AG04450 (cell line): Measurements from ENCODE around the gene C4orf50. TPM values are rescaled to one million over a fixed set of nuclear protein-coding genes. Genes with fewer than 3 reads are reported as not detected.

Source experiments
- CTCF ChIA-PET: fragments of 300-600, 350-600 bp; formaldehyde crosslinking; extraction: SDS; loops from one replicate; lab custom pipeline; 2022; ENCODE audit warnings: antibody characterized with exemption, inconsistent platforms; lab: Charles Lee
- POLR2A ChIA-PET: fragments of 350-600 bp; formaldehyde crosslinking; extraction: SDS; loops from one replicate; lab custom pipeline; 2021; ENCODE audit warnings: antibody characterized with exemption, inconsistent platforms; lab: Yijun Ruan, JAX
- DNase-seq: peaks from one replicate; pipeline ENCODE4 v3.0.0-alpha.2; 2011; ENCODE audit warnings: low read depth, low spot score
- H3K27ac ChIP-seq: one replicate; pipeline ENCODE4 v1.5.1; 2012; ENCODE audit warnings: low read depth, low read length, control low read depth
- H3K27me3 ChIP-seq: one replicate; pipeline ENCODE4 v1.6.0; 2012; ENCODE audit warnings: low read length; ENCODE audit not compliant: control insufficient read depth, insufficient read depth
- H3K4me3 ChIP-seq: 2 replicates; pipeline ENCODE4 v1.5.1; 2011; ENCODE audit warnings: mild to moderate bottlenecking, low read depth, low read length, control low read depth
- H3K9me3 ChIP-seq: 2 replicates; pipeline ENCODE4 v1.5.1; 2012; ENCODE audit warnings: low read length; ENCODE audit not compliant: control insufficient read depth, insufficient read depth
- polyA plus RNA-seq: library from polyadenylated mRNA; depleted of rRNA; stranded (reverse); fragments of >200 nt; gene quantifications from 2 replicates; pipeline ENCODE4 v1.2.3, GENCODE V29; 2011
- TF ChIP-seq, protein P1 (sequence below): IDR thresholded peaks from 2 replicates; pipeline ENCODE4 v1.5.1; 2011; ENCODE audit warnings: low read depth, low read length, control low read depth, inconsistent platforms

Gene C4orf50
- polyA plus RNA-seq, 1 experiment: not detected

DNA sequence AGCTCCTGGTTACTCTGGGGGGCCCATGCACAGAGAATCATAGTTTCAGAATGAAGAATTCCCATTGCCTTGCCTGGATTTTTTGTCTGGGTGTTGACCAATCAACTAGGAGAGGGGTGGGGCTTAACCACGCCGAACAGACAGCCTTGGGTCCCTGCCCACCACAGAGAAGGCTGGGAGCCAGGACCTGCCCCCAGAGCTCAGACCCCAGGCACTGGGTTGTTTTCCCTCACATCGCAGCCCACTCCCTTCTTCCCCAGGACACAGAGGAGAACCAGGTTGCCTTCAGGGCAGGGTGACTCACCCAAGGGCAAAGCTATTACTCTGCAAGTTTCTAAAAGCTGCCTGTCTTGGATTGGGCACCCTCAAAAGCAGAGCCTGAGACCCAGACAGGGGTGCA lies 102.0 kb downstream of the C4orf50 start:
- no peak overlapping the region for H3K4me3 ChIP-seq
- H3K27ac ChIP-seq: no peak overlapping the region
- CTCF ChIA-PET: no interaction called here
- H3K9me3 ChIP-seq: no peaks in the 10 kb centered on the region
- POLR2A ChIA-PET: no interaction called here
- peaks cover 3% of the 10 kb centered on the region for H3K27me3 ChIP-seq
- TF ChIP-seq, protein P1, sequence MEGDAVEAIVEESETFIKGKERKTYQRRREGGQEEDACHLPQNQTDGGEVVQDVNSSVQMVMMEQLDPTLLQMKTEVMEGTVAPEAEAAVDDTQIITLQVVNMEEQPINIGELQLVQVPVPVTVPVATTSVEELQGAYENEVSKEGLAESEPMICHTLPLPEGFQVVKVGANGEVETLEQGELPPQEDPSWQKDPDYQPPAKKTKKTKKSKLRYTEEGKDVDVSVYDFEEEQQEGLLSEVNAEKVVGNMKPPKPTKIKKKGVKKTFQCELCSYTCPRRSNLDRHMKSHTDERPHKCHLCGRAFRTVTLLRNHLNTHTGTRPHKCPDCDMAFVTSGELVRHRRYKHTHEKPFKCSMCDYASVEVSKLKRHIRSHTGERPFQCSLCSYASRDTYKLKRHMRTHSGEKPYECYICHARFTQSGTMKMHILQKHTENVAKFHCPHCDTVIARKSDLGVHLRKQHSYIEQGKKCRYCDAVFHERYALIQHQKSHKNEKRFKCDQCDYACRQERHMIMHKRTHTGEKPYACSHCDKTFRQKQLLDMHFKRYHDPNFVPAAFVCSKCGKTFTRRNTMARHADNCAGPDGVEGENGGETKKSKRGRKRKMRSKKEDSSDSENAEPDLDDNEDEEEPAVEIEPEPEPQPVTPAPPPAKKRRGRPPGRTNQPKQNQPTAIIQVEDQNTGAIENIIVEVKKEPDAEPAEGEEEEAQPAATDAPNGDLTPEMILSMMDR: no peak
- no peak for DNase-seq

DNA sequence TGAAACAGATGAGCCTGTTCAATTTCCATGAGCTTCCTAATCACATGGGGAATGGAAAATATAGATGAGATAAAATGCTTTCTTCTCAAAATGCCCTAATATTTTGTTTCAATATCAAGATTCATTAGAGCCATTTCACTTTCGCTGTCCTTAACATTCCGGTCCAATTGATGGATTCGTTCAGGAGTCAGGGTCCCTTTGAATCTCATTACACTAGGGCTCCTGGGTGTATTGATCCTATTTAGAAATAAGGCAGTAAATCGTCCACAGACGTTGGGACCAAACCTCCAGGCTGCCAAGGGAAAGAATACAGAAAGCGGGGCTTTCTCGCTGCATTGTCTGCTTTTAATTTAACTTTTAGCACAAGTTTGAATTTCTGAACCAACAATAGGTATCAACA lies 104.8 kb downstream of the C4orf50 start:
- TF ChIP-seq, protein P1: no peak
- ChIA-PET POLR2A (no interaction called here), CTCF (no interaction called here)
- no peak overlapping the region for H3K4me3 ChIP-seq
- H3K9me3 ChIP-seq: no peaks in the 10 kb centered on the region
- peaks cover under 1% of the 10 kb centered on the region for H3K27me3 ChIP-seq
- H3K27ac ChIP-seq: no peak overlapping the region
- DNase-seq: no peak

DNA sequence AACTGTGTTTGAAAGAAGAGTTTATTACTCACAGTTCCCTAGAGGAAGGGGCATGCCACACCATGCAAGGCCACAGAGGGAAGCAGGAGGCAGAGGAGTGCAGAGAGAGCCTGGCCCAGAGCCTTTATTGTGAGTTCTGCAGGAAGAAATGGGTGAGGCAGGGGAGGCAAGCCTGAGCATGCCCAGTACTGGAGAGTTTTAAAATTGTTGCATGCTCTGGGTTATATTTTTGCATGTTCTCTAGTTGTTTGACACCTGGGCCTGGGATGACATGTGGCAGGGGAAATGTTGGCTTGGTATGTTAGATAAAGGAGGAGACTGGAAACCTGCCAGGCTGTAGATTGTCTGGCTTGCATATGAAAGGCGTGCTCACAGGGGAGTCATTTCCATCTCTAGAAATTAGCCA lies 105.6 kb downstream of the C4orf50 start:
- TF ChIP-seq, protein P1: no peak
- CTCF ChIA-PET: no interaction called here
- no peak for DNase-seq
- Histone ChIP-seq H3K4me3 (no peak overlapping the region), H3K27ac (no peak overlapping the region), H3K9me3 (no peaks in the 10 kb centered on the region), H3K27me3 (no peaks in the 10 kb centered on the region)
- POLR2A ChIA-PET: no interaction called here

DNA sequence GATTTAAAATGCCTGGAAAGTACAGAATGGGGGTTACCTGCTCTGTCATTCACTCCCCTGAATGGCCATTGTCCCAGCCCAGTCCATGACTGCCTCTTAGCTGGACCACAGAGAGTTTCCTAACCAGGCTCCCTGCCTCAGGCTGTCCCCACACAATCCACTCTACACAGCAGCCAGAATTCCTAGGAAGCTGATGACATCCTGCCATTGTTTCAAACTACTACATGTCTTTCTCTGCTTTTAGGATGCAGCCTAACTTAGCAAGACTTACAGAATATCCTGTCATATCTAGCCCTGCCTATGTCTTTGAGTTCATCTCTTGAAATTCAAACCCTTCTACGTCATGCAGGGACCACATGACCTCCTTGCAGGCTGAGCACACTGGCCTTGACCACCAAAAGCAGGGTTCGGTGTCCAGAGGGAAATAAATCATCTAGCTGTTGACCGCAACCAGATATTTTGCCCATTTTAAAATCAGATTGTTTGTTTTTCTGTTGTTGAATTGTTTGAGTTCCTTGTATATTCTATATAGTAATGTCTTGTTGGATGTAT lies 109.3 kb downstream of the C4orf50 start:
- ChIA-PET POLR2A (no interaction called here), CTCF (no interaction called here)
- H3K27me3 ChIP-seq: peaks cover 3% of the 10 kb centered on the region
- no peak overlapping the region for H3K27ac ChIP-seq
- DNase-seq: no peak
- TF ChIP-seq, protein P1: no peak
- no peaks in the 10 kb centered on the region for H3K9me3 ChIP-seq
- H3K4me3 ChIP-seq: no peak overlapping the region

DNA sequence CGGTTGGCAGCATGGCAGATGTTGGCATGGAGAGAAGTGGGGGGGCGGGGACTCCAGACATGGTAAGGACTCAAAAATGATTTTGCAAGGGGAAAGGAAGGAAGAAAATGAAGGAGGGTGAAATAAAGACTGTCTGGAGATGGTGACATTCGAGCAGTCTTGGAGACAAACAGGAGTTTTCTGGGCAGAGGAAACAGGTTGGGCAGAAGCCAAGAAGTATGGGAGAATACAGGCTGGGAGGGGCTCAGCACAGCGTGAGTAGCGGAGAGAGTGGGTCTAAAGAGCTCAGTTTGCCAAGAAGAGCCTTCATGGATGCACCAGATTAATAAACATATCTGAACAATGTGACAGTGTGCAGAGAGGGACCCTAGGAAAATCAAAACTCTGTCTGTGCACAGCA lies 112.0 kb downstream of the C4orf50 start:
- Histone ChIP-seq H3K4me3 (no peak overlapping the region), H3K27me3 (peaks cover 3% of the 10 kb centered on the region), H3K27ac (no peak overlapping the region), H3K9me3 (no peaks in the 10 kb centered on the region)
- DNase-seq: no peak
- ChIA-PET POLR2A (no interaction called here), CTCF (no interaction called here)
- TF ChIP-seq, protein P1: no peak
